GM12872 (cell line): ENCODE results near the gene PROK1.
A peak's percentile ranks its signal among the peaks of the same experiment; 100 is the strongest.

Experiments
- CTCF ChIP-seq: IDR thresholded peaks from 3 replicates; pipeline ENCODE4 v1.5.1; 2011; ENCODE audit warnings: low read depth, mild to moderate bottlenecking, low read length, moderate library complexity; ENCODE audit not compliant: insufficient read depth

PROK1 gene

GRCh38 chr1:110453829-110454228, 2.9 kb downstream of the PROK1 start:
- TF ChIP-seq CTCF: no peak

DNA sequence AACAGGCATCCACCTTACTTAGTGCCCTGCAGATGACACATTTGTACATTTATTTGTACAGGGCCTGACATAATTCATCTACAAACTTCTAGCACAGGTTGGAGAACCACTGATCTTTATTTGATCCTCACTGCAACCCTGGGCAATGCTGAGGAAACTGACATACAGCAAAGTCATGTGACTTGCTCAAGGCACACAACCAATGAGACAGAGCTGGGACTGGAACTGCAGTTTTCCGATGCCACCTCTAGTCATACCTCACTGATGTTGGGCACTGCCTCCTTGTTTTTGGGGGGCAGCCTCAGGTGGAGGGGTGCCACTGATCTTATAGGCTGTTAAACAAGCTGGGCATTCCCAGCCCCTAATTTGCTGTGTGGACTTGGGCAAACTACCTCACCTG, 3.4 kb downstream of the PROK1 start:
- TF ChIP-seq CTCF: no peak

- TF ChIP-seq CTCF: no peak
These were observed 4.2 kb downstream of the PROK1 start for GRCh38 chr1:110455151-110455550.

GRCh38 chr1:110457206-110457605, 6.3 kb downstream of the PROK1 start:
- TF ChIP-seq CTCF: no peak

DNA sequence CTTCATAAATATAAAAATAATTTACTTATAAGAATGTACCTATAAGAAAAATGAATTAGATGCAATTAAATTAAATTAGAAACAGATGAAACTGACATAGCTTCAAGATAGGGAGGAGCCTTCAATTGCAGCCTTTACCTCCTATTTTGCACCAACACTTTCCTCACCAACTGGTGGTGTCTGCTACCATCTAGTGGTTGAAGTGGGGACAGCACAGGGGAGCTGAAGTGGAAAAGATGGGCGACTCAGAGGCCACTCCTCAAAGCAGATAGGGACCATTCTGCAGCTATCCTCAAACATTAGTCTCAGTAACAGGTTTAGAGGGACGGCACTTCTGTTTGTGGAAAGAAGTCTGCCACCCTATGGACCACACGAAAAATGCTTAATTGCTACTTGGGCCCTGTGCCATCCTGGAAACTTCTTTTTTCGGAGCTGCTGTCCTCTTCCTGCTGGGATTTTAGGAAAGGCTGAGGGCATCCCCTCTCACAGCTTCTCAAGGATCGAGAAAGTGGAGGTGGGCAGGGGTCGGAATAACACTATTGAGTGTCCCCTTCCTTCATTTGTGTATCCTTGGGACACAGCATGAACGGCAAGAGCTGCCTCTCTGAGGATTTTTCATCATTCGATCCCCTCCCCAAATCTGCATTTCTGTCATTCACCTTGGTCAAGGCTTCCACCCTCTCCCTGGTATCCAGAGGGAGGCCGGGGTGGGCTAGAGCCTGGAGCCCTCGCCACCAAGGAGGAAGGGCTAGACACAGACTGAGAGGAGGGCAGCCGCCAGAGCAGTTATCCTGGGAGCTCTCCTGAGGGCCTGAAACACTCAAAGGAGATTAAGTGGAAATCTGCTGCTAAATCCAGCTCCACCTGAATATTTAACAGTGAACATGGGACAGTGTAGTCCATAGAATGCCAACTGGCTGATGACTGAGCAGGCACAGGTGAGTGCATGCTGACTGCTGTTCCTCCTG, 9.6 kb downstream of the PROK1 start:
- TF ChIP-seq CTCF: peak; percentile 93

DNA sequence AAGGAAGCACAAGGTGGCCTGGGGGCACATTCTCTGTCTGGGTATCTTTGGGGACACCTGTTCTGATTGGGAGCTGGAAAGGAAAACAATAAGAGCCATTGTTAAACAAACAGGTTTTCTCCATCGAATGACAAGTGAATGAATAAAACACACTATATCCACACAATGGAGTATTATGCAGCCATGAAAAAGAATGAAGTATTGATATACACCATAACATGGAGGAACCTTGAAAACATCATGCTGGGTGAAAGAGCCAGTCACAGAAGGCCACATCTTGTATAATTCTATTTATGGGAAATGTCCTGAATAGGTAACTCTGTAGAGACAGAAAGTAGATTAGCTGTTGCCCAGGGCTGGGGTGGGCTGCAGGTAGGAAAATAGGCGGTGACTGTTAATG, 11.1 kb downstream of the PROK1 start:
- TF ChIP-seq CTCF: no peak

DNA sequence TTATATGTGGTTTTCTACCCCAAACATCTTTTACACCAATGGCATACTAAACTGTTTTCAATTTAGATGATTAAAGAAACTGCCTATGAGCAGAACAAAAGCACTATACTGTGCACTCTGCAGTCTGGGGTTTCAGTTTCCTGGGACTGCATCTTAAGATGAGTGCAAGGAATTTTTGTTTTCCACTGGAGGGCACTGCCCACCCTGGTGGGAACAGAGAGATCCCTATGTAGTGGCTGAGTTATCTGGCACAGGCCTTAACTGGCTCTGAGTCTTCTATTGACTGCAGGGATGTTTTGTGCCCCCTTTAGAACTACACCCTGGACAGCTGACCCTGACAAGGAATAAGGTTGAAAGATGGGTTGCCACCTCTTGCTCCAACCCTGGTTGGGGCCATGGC, 12.0 kb downstream of the PROK1 start:
- TF ChIP-seq CTCF: no peak
